DMS53 treated with DMSO at 0.1 percent for 48 hours (cell line): Measurements from ENCODE around the gene ZFYVE21.

Experiments used
- DNase-seq: peaks from one replicate; lab custom pipeline; 2025; ENCODE audit not compliant: unreplicated experiment; lab: John Stamatoyannopoulos, UW

The ZFYVE21 gene

DNA sequence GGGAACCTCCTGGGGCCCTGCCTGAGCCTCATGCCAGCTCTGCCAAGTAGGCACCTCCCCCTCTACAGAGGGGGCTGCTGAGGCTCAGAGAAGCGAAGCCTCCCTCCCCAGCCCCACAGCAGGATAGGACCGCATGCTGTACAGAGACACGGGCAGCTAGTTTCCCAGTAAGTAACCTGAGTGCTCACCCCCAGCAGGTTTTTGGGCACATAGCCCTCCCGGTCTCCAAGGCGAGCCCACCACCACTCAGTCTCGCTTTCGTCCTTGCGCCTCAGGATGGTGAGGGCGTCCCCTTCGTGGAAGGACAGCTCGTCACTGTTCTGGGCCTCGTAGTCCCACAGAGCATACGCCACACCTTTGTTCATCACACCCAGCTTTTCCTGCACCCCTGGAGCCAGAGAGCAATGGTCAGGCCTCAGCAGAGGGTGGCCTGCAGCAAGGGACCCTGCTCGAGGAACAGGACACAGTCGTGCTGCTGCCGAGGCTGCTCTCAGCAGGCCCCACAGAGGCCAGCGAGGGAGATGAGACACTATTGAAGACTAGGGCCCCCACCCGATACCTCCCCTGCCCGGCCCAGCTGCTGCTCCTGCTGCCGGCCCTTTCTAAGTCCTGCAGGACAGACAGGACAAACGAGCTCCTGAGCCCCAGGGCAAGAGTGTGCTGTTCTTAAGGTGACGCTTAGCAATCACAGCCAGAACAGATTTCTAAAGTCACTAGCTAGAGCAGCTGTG lies 20.4 kb downstream of the ZFYVE21 start:
- no peak for DNase-seq

GRCh38 chr14:103736546-103737431 lies 21.2 kb downstream of the ZFYVE21 start:
- no peak for DNase-seq

DNA sequence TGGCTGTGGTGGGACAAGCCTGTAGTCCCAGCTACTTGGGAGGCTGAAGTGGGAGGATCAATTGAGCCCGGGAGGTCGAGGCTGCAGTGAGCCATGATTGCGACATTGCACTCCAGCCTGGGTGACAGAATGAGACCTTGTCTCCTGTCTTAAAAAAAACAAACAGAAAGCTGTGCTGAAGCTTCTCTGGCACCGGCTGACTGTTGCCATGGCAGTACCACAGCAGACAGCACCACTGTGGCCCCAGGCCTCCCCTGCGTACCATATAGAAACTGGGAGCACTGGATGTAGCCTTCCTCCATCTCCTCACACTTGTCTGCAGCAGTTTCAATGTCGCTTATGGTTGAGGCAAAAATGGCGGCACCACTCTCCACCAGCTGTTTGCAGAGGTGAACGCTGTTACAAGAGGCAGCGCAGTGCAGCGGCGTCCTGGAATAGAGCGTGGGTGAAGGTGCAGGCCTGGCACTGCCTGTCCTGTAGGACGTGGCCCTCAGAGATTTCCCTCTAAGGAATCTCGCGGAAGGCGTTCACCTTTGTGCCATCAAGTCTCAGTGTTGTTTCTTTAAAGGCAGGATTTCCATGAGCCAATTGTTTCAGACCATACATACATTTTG lies 21.9 kb downstream of the ZFYVE21 start:
- no peak for DNase-seq

DNA sequence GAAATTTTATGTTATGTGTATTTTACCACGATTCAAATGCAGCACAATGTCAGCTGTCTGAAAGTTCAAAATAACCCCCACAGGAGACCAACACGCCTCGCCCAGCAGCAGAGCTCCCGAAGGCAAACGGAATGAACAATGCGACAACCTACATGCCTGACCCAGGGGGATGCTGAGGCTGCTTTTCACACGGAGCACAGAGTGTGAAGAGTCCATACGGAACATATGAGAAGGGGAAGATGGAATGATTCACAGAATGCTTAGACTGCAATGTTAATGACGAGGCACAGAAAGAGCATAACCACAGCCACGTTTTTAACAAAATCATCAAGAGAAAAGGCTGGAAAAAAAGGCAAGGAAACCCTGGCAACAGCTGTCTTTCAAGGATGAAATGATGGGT lies 22.6 kb downstream of the ZFYVE21 start:
- no peak for DNase-seq

DNA sequence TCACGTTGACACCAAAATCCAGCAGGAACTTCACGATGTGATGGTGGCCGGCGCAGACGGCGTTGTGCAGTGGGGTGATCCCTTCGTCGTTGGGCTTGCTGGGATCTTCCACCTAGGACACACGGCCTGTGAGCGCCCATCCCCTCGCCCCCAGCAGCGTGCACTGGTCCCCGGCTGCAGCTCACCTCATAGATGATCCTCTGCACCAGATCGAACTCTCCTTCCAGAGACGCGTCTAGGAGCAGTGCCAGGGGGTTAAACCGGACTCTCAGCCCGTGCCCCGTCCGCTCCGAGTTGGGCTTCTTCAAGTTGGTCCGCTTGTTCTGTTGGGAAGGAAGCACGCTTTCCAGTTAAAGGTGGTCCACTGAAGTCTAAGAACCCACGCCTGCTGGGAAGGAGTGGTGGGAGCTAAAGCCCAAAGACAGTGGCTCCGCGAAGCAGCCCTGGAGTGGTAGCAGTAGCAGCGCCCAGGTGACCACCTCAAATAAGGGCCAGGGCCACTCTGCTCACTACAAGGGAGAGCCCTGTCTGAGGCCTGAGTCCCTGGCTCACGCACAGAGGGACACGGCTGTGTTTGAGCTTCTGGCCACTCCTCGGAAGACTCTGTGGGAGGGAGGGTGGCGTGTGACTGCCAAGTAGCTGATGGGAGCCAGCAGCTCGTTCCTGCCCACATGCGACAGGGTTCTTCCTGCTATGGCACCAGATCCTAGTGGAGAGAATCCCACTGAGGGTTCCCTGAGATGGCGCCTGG lies 23.3 kb downstream of the ZFYVE21 start:
- no peak for DNase-seq

DNA sequence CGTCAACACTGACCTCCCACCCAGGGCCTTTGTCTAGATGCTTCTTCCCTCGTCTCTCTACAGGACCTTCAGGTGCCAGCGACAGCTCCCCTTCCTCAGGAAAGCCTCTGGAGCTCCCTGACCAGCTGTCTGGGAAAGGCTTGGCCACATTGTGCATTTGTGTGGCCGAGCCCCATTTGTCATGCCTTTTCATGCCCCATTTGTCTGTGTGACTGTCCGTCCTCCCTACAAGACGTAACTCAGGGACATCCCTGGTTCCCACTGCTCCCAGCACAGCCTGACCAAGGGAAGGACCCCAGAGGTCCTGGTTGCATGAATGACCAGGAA lies 23.8 kb downstream of the ZFYVE21 start:
- DNase-seq = no peak

DNA sequence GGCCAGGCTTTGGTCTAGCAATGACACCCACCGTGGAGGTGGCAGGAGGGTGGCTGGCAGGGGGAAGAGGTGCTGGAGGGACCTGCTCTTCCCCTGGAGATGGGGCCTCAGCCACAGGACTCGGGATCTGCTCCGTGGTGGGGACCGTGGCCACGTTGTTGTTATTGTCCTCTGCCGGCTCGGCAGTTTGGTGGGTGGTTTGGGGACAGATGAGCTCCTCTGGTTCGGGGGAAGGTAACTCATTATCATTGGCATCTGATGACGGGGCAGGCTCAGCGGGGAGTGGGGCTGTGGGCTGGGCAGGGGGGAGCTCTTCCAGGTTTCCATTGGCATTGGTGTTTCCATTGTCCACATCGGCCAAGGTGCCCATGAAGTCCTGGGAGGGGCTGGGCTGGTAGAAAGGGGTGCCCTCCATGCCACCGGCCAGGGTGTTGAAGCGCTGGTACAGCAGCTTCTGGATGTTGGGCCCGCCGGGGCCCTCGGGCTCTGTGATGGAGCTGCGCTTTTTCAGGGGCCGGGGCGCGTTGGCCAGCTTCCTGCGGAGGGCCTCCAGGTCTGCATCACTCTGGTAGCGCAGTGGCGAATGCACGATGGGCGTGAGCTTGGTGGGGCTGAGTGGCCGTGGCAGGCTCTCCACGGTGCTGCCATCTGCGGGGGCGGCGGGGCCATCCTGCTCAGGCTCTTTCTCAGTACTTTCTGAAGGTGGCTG lies 24.3 kb downstream of the ZFYVE21 start:
- DNase-seq = no peak

- no peak for DNase-seq
Observed at GRCh38 chr14:103740991-103741689, 25.5 kb downstream of the ZFYVE21 start.

DNA sequence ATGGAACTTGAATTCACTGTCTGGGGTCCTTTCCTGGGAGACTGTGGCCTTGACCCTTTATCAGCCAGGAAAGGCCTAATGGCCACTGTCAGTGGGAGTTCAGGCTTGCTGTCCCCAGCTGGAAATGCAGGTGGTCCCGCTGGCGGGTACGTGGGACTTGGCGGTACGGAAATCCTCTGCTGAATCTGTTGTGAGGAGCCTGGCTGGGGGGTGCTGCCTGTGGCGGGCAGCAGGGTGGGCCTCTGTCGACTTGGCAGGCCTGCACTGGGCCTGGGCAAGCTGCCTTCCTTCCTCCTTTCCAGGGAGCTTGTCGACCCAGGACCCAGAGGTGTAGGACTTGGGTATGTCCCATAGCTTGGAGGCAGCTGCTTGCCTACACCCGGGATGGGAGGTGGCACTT lies 26.3 kb downstream of the ZFYVE21 start:
- DNase-seq = no peak

DNA sequence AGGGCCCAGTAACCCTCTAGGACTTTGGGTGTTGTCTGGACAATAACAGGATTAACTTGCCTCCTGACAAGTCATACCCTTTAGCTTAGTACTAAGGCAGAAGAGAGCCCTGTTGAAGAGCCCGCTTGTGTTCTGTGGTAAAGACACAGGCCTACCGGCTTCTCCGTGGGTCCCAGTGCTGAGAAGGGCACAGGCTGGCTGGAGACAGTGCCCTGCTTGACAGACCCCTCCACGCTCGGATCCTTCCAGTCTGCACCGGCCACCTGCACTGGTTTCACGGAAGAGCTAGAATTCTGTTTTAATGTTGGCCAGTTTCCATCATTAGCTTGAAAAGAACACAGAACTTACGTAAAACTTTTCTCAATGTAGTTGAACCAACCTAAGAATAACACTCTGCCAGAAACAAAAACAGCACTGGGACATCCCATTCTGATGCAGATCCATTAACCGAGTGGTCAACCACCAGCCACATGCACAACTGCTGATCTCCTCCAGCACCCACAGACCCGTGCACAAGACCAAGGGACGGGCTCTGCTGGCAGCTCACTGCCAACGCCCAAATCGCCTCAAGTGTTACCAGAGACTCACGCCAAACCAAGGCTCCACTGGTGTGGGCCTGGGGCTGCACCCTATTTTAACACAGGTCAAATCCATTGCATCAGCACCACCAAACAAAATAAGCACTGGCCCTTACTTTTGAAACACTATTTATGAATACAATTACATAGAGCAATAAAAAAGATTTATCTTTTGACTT lies 27.1 kb downstream of the ZFYVE21 start:
- no peak for DNase-seq

DNA sequence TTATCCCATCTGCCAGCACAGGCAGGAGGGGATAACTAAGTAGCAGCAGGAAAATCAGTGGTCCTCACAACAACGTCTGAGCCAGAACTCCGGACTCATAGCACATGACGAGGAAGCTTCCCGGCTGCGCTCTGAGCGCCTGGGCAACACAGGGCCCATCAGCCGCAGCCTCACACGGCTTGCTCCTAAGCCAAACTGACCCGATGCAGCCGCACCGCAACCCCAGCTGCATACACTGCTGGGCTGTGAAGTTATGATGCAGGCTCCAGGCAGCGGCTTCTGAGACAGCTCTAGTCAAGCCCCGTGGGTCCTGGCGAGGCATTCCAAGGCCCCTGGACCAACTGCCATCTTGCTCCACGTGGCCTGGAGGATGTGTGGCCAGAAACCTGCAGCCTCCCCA lies 28.1 kb downstream of the ZFYVE21 start:
- no peak for DNase-seq

- DNase-seq = no peak
Observed at GRCh38 chr14:103744621-103745395, 29.2 kb downstream of the ZFYVE21 start.

DNA sequence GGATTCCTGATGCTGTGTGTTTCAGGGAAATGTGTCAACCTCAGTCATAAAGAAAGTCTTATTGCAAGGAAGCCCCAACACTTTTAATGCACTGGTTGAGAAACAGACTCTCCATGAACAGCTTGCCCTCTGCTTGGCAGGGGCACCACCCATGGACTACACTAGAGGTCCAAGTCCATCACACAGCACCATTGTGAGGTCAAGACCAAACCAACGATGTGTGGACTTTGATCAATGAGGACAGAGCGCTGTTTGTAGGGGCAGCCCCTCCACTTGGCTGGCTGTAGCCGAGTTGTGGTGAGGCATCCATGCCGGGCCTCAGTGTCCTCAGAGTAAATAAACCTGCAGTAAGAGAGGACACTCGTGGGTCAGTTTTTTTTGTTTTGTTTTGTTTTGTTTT lies 29.8 kb downstream of the ZFYVE21 start:
- DNase-seq = no peak

- DNase-seq = no peak
Observed at GRCh38 chr14:103746701-103747100, 31.1 kb downstream of the ZFYVE21 start.

DNA sequence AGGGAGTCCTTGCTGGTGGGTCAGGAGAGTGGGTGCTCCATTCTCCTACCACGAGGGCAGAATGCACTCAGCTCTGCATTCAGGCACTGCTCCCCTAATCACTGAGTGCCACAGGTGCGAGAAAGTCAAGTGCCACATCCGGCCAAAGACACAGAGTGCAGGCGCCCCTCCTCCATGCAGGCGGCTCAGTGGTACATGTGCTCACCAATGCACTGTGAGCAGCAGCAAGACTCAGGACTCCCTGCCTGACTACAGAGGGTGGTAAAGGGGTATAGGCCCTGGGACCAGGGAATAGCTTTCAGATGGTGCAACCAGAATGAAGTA lies 32.9 kb downstream of the ZFYVE21 start:
- DNase-seq = no peak

DNA sequence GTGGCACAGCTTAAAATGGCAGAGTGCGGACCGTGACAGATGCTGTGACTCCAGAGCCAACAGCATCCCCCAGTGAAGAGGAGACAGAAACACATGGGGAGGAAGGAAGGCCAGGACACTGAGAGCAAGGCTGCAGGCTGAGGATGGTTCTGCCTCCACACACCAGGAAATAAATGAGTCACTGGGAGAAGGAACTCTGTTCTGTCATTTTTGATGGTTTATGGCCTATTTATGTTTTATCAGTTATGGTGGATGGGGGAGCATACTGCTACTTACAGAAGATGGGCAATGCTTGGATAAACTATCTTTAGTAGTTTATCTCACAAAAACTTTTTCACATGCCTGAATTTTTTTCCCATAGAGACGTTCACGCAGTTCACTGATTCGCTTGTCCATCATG lies 33.8 kb downstream of the ZFYVE21 start:
- no peak for DNase-seq

DNA sequence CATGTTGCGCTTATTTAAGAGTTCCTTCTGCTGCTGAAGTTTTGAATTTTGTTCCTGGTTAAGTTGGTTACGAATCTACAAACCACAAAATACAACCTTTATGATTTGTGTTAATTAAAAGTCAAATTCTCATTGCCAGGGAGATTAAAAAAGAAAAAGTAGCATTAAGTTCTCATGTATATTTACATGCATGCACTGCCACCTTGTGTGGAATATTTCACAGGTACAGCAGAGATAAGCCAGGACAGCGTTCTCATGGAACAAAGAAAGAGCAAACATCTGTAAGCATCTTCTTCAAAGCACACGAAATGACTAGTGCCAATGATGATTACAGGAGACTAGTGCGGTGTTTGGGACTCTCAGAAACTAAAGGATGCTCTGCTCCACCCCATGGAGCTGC lies 34.2 kb downstream of the ZFYVE21 start:
- DNase-seq = no peak

GRCh38 chr14:103753774-103754173 lies 38.2 kb downstream of the ZFYVE21 start:
- no peak for DNase-seq

DNA sequence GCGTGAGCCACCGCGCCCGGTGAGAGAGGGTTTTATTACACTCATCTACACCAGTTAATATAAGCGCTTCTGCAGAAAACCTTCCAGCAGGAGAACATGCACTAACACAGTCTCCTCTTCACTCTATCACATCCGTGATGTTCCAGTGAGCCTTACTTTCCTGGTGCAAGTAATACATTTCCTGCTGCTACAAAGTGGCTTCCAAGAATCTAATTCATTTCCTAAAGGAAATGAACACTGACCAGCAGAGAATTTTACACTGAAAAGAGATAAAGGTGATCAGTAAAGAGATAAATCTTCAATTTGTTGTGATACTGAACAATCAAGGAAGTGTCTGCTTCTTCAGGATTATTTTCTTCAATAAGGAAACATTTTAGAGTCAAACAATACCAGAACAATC lies 39.5 kb downstream of the ZFYVE21 start:
- DNase-seq = no peak
